IMR-90 (cell line): Measurements from ENCODE around the gene ZEB2. TPM values are rescaled to one million over a fixed set of nuclear protein-coding genes. Genes with fewer than 3 reads are reported as not detected.

Experiments used
- ATAC-seq: fragments of 200-7000 bp; cut with Tn5 transposase; 2 replicates; pipeline ENCODE4 v1.9.1; 2020; ENCODE audit warnings: low read depth, mild to moderate bottlenecking, moderate library complexity
- BruUV-seq: library from RNA; stranded (reverse); fragments of 400-500 nt; replicated peaks from 2 replicates; lab custom pipeline; 2021; lab: Mats Ljungman, UMichigan
- CTCF ChIA-PET: fragments of 300-600 bp; formaldehyde crosslinking; extraction: SDS; loops from one replicate; lab custom pipeline; 2021; ENCODE audit warnings: antibody characterized with exemption; lab: Yijun Ruan, JAX
- POLR2A ChIA-PET: fragments of 300-600 bp; sonication (Branson Sonifier 250); formaldehyde crosslinking; loops from one replicate; lab custom pipeline; 2022; ENCODE audit warnings: antibody characterized with exemption; ENCODE audit not compliant: unreplicated experiment; lab: Charles Lee
- DNase-seq: peaks from one replicate; pipeline ENCODE4 v3.0.0; 2013
- H2AFZ ChIP-seq: replicated peaks from 2 replicates; pipeline ENCODE3; 2013; ENCODE audit warnings: low read length, mild to moderate bottlenecking; ENCODE audit not compliant: poor library complexity
- H2AK5ac ChIP-seq: 2 replicates; pipeline ENCODE4 v1.6.1; 2013; ENCODE audit warnings: low read depth, low read length, inconsistent platforms
- H2AK9ac ChIP-seq: replicated peaks from 2 replicates; pipeline ENCODE3; 2013; ENCODE audit warnings: mild to moderate bottlenecking, low read depth, low read length, moderate library complexity; ENCODE audit not compliant: poor library complexity
- H2BK120ac ChIP-seq: 2 replicates; pipeline ENCODE4 v1.6.1; 2013; ENCODE audit warnings: low read depth, low read length, inconsistent platforms
- H2BK15ac ChIP-seq: 3 replicates; pipeline ENCODE4 v1.6.1; 2013; ENCODE audit warnings: low read depth, low read length, inconsistent platforms
- H2BK20ac ChIP-seq: 2 replicates; pipeline ENCODE4 v1.6.1; 2013; ENCODE audit warnings: low read depth, mild to moderate bottlenecking, inconsistent platforms, low read length, moderate library complexity
- H2BK5ac ChIP-seq: 2 replicates; pipeline ENCODE4 v1.6.1; 2013; ENCODE audit warnings: mild to moderate bottlenecking, low read depth, low read length, inconsistent platforms; ENCODE audit not compliant: poor library complexity, severe bottlenecking
- H3K14ac ChIP-seq: replicated peaks from 2 replicates; pipeline ENCODE4 v1.6.1; 2013; ENCODE audit warnings: low read depth, low read length, inconsistent platforms
- H3K18ac ChIP-seq: 2 replicates; pipeline ENCODE4 v1.6.1; 2013; ENCODE audit warnings: low read depth, low read length, control low read depth
- H3K23ac ChIP-seq: 2 replicates; pipeline ENCODE4 v1.6.1; 2013; ENCODE audit warnings: low read depth, low read length, inconsistent platforms
- H3K27ac ChIP-seq: 2 replicates; pipeline ENCODE4 v1.5.1; 2013; ENCODE audit warnings: mild to moderate bottlenecking, control low read depth, low read length; ENCODE audit not compliant: insufficient read depth
- H3K27me3 ChIP-seq: 2 replicates; pipeline ENCODE4 v1.6.1; 2013; ENCODE audit warnings: low read length; ENCODE audit not compliant: control insufficient read depth, insufficient read depth
- H3K36me3 ChIP-seq: 2 replicates; pipeline ENCODE4 v1.6.1; 2013; ENCODE audit warnings: low read length, mixed read lengths; ENCODE audit not compliant: control insufficient read depth, insufficient read depth
- H3K4ac ChIP-seq: 2 replicates; pipeline ENCODE4 v1.6.1; 2013; ENCODE audit warnings: low read depth, low read length, inconsistent platforms
- H3K4me1 ChIP-seq: 2 replicates; pipeline ENCODE4 v1.6.1; 2013; ENCODE audit warnings: low read length, mixed read lengths; ENCODE audit not compliant: control insufficient read depth, insufficient read depth
- H3K4me2 ChIP-seq: 2 replicates; pipeline ENCODE4 v1.6.1; 2013; ENCODE audit warnings: low read depth, mild to moderate bottlenecking, control low read depth, low read length, moderate library complexity
- H3K4me3 ChIP-seq: 2 replicates; pipeline ENCODE4 v1.5.1; 2013; ENCODE audit warnings: low read depth, mild to moderate bottlenecking, control low read depth, low read length, moderate library complexity; ENCODE audit not compliant: insufficient read depth
- H3K56ac ChIP-seq: 2 replicates; pipeline ENCODE4 v1.6.1; 2013; ENCODE audit warnings: low read length, inconsistent platforms; ENCODE audit not compliant: insufficient read depth; ENCODE audit errors: extremely low read depth
- H3K79me1 ChIP-seq, 2 experiments: 2 replicates each; pipeline ENCODE4 v1.6.1; 2013; ENCODE audit warnings: low read length in 2 of 2, inconsistent platforms in 1 of 2, low read depth in 1 of 2
- H3K9ac ChIP-seq: 2 replicates; pipeline ENCODE4 v1.6.1; 2013; ENCODE audit warnings: low read depth, low read length, control low read depth
- H3K9me1 ChIP-seq: 2 replicates; pipeline ENCODE4 v1.6.1; 2013; ENCODE audit warnings: low read length, inconsistent platforms; ENCODE audit not compliant: insufficient read depth
- H3K9me3 ChIP-seq: 2 replicates; pipeline ENCODE4 v1.6.1; 2013; ENCODE audit warnings: low read length; ENCODE audit not compliant: control insufficient read depth, insufficient read depth
- H4K20me1 ChIP-seq: 2 replicates; pipeline ENCODE4 v1.6.1; 2013; ENCODE audit warnings: low read length, inconsistent platforms; ENCODE audit not compliant: insufficient read depth
- H4K5ac ChIP-seq: 2 replicates; pipeline ENCODE4 v1.6.1; 2013; ENCODE audit warnings: mild to moderate bottlenecking, low read depth, low read length, control low read depth
- H4K8ac ChIP-seq, 2 experiments: 2 replicates each; pipeline ENCODE4 v1.6.1; 2013; ENCODE audit warnings: low read depth in 2 of 2, low read length in 2 of 2, control low read depth in 1 of 2, inconsistent platforms in 1 of 2
- H4K91ac ChIP-seq: 2 replicates; pipeline ENCODE4 v1.6.1; 2013; ENCODE audit warnings: low read depth, low read length, inconsistent platforms; ENCODE audit not compliant: insufficient read depth
- BHLHE40 ChIP-seq: fragments of 150-350 bp; IDR thresholded peaks from 2 replicates; pipeline ENCODE4 v1.6.1; 2016; ENCODE audit warnings: mild to moderate bottlenecking, low read depth, low read length
- CEBPB ChIP-seq: IDR thresholded peaks from 2 replicates; pipeline ENCODE4 v1.6.1; 2012; ENCODE audit warnings: low read depth, low read length, improper control_type of control experiment
- CHD1 ChIP-seq: IDR thresholded peaks from 2 replicates; pipeline ENCODE4 v1.6.1; 2012; ENCODE audit warnings: low read depth, low read length, improper control_type of control experiment
- CTCF ChIP-seq: conservative IDR thresholded peaks from 2 replicates; pipeline ENCODE4 v1.5.1; 2012; ENCODE audit warnings: mild to moderate bottlenecking, low read depth, low read length, improper control_type of control experiment
- ELK1 ChIP-seq: fragments of 150-350 bp; IDR thresholded peaks from 2 replicates; pipeline ENCODE4 v1.6.1; 2016; ENCODE audit warnings: low read depth, mild to moderate bottlenecking, low read length, moderate library complexity, borderline replicate concordance
- FOS ChIP-seq: fragments of 150-350 bp; IDR thresholded peaks from 2 replicates; pipeline ENCODE4 v1.6.1; 2016; ENCODE audit warnings: low read depth, low read length
- MAFK ChIP-seq: IDR thresholded peaks from 2 replicates; pipeline ENCODE4 v1.6.1; 2012; ENCODE audit warnings: low read depth, low read length, improper control_type of control experiment
- MAZ ChIP-seq: IDR thresholded peaks from 2 replicates; pipeline ENCODE4 v1.6.1; 2012; ENCODE audit warnings: low read depth, mild to moderate bottlenecking, low read length, improper control_type of control experiment, moderate library complexity, borderline replicate concordance
- MXI1 ChIP-seq: IDR thresholded peaks from 2 replicates; pipeline ENCODE4 v1.6.1; 2012; ENCODE audit warnings: low read depth, mild to moderate bottlenecking, low read length, moderate library complexity, borderline replicate concordance
- NFE2L2 ChIP-seq: fragments of 150-350 bp; IDR thresholded peaks from 2 replicates; pipeline ENCODE4 v1.6.1; 2016; ENCODE audit warnings: low read depth, mild to moderate bottlenecking, low read length
- POLR2A ChIP-seq: IDR thresholded peaks from 2 replicates; pipeline ENCODE4 v1.6.1; 2012; ENCODE audit warnings: mild to moderate bottlenecking, low read depth, low read length
- RAD21 ChIP-seq: IDR thresholded peaks from 2 replicates; pipeline ENCODE4 v1.6.1; 2012; ENCODE audit warnings: low read length, improper control_type of control experiment
- RCOR1 ChIP-seq: IDR thresholded peaks from 2 replicates; pipeline ENCODE4 v1.6.1; 2012; ENCODE audit warnings: mild to moderate bottlenecking, low read length, improper control_type of control experiment; ENCODE audit not compliant: insufficient replicate concordance
- RFX5 ChIP-seq: IDR thresholded peaks from 2 replicates; pipeline ENCODE4 v1.8.0; 2012; ENCODE audit warnings: low read depth, mild to moderate bottlenecking, low read length, moderate library complexity
- SMC3 ChIP-seq: fragments of 150-350 bp; IDR thresholded peaks from 2 replicates; pipeline ENCODE4 v1.6.1; 2016; ENCODE audit warnings: low read depth, mild to moderate bottlenecking, antibody characterized with exemption, low read length, moderate library complexity
- USF2 ChIP-seq: fragments of 150-350 bp; IDR thresholded peaks from 2 replicates; pipeline ENCODE4 v1.6.1; 2017; ENCODE audit warnings: mild to moderate bottlenecking, antibody characterized with exemption, low read length, low read depth
- WGBS, 2 experiments: methylation state at CpG; one replicate each; pipeline versions ENCODE4 v1.1.5 to v1.1.7; 2013; ENCODE audit warnings: missing lambda C conversion rate in 2 of 2; ENCODE audit not compliant: insufficient read length in 1 of 2; ENCODE audit errors: extremely low coverage in 2 of 2; 5-methylcytosine and 5-hydroxymethylcytosine counted together
- dilution Hi-C: fragments of 300-500 bp; cut with HindIII; formaldehyde crosslinking; loops from one replicate; pipeline ENCODE4 v1.14.3; 2018; ENCODE audit warnings: low sequenced_read_pairs; ENCODE audit not compliant: unreplicated experiment
- in situ Hi-C: fragments of 300-500 bp; cut with MboI; formaldehyde crosslinking; loops from 3 replicates; pipeline ENCODE4 v1.14.3; 2019; ENCODE audit warnings: low sequenced_read_pairs, inconsistent platforms, mixed read lengths
- intact Hi-C: fragments of 100-400 bp; cut with micrococcal nuclease; formaldehyde crosslinking; loops from 2 replicates; pipeline ENCODE4 v1.10.0; 2022
- polyA plus RNA-seq, 3 experiments: library from polyadenylated mRNA; depleted of rRNA; stranded (reverse); fragments of >200 nt; gene quantifications; 2 replicates each; pipeline ENCODE4 v1.2.3, GENCODE V29; 2012; ENCODE audit warnings: low replicate concordance in 1 of 3
- total RNA-seq: library from RNA; depleted of rRNA; stranded (reverse); fragments of >200 nt; gene quantifications from 2 replicates; pipeline ENCODE4 v1.2.3, GENCODE V29; 2012

ZEB2 gene
- total and polyA plus RNA-seq, 2 of the 4 experiments (the other 2 are of a cell fraction): 22.4 to 50.9 TPM

- peak overlapping the region; percentile 57 for H4K91ac ChIP-seq
- H3K36me3 ChIP-seq: no peaks in the 10 kb centered on the region; the same call in 1 of the 2 replicates
- no peak overlapping the region for H3K56ac ChIP-seq
- H4K5ac ChIP-seq: peak overlapping the region; percentile 73
- H3K79me1 ChIP-seq: peaks cover 23 to 72% of the 10 kb centered on the region in 2 experiments
- H2AK5ac ChIP-seq: peak overlapping the region; percentile 11; the same call in 1 of the 2 replicates
- ATAC-seq: no peak
- no peaks in the 10 kb centered on the region; the same call in 1 of the 2 replicates for H3K9me1 ChIP-seq
- CTCF ChIA-PET: no interaction called here
- in situ Hi-C loops (loop anchor here (10.0 to 25.0 kb wide), 3 partner anchors 175 to 1802 kb away; a partner anchor contains a TSS), intact Hi-C loops (loop anchor here (2.0 to 10.0 kb wide), 8 partner anchors 108 to 705 kb away; a partner anchor contains a TSS), dilution Hi-C loops (no loop called here)
- H3K9me3 ChIP-seq: no peaks in the 10 kb centered on the region
- WGBS, 2 experiments: no CpG with 5 or more reads among the region's 3 CpGs
- TF ChIP-seq RFX5 (no peak), CHD1 (no peak), RCOR1 (no peak), USF2 (no peak), MAFK (no peak), RAD21 (no peak), NFE2L2 (no peak), POLR2A (no peak), BHLHE40 (no peak), MAZ (no peak), SMC3 (no peak), CTCF (no peak), FOS (no peak), ELK1 (no peak), CEBPB (no peak), MXI1 (no peak)
- POLR2A ChIA-PET: interaction anchor here (0.7 kb wide), 2 partner anchors 12 to 806 kb away, joined by 3 to 4 read pairs; no protein-coding TSS in a partner anchor
- no peak overlapping the region for H2AFZ ChIP-seq
- peak overlapping the region; percentile 36 for H3K9ac ChIP-seq
- peak overlapping the region; percentile 85 for H3K23ac ChIP-seq
- H2AK9ac ChIP-seq: no peak overlapping the region
- H2BK20ac ChIP-seq: peak overlapping the region; percentile 37; the same call in 1 of the 2 replicates
- no peaks in the 10 kb centered on the region for H3K27me3 ChIP-seq
- H3K4me2 ChIP-seq: peak overlapping the region; percentile 86
- H3K4me1 ChIP-seq: peaks cover 35% of the 10 kb centered on the region
- H2BK15ac ChIP-seq: 0 out of 3 replicates have a peak overlapping the region, but pooled peaks have one; percentile 29
- peak overlapping the region; percentile 58 for H3K14ac ChIP-seq
- H2BK5ac ChIP-seq: no peak overlapping the region
- no peak overlapping the region for H3K4me3 ChIP-seq
- no TSS peak for BruUV-seq
- H3K18ac ChIP-seq: peak overlapping the region; percentile 74; the same call in 1 of the 2 replicates
- H4K20me1 ChIP-seq: peaks cover 23% of the 10 kb centered on the region; the same call in 1 of the 2 replicates
- H2BK120ac ChIP-seq: peak overlapping the region; percentile 36; the same call in 1 of the 2 replicates
- peak overlapping the region; percentile 26; the same call in 1 of the 2 replicates for H3K27ac ChIP-seq
- peak overlapping the region; percentile 47 for H3K4ac ChIP-seq
- DNase-seq: no peak
- peak overlapping the region; percentile 11 to 65; a peak in 2 of 4 replicates for H4K8ac ChIP-seq
Observed at GRCh38 chr2:144509879-144510221, 10.1 kb downstream of the ZEB2 start.
